K562 (cell line): ENCODE measurements around the gene TRDMT1. TPM values are rescaled to one million over a fixed set of nuclear protein-coding genes. Genes with fewer than 3 reads are reported as not detected.
A peak's percentile ranks its signal among the peaks of the same experiment; 100 is the strongest.

Experiments
- ATAC-seq: fragments of 200-7000 bp; cut with Tn5 transposase; 3 replicates; pipeline ENCODE4 v1.9.1; 2020; ENCODE audit warnings: moderate library complexity
- BruUV-seq: library from RNA; stranded (reverse); fragments of 400-500 nt; replicated peaks from 2 replicates; lab custom pipeline; 2021; lab: Mats Ljungman, UMichigan
- CTCF ChIA-PET: fragments of 300-600 bp; formaldehyde crosslinking; extraction: SDS; loops from one replicate; lab custom pipeline; 2021; ENCODE audit warnings: low intra/inter-chr PET ratio; lab: Yijun Ruan, JAX
- POLR2A ChIA-PET: fragments of 300-600, 350-650 bp; sonication (Branson Sonifier 250); formaldehyde crosslinking; extraction: SDS; loops from one replicate; lab custom pipeline; 2021; ENCODE audit warnings: antibody characterized with exemption, inconsistent platforms; lab: Yijun Ruan, JAX
- DNase-seq, 4 experiments: peaks; one replicate each; pipeline versions ENCODE4 v3.0.0 to v3.0.0-alpha.2; 2011 to 2018; ENCODE audit warnings: low spot score in 3 of 4, mixed read lengths in 3 of 4; ENCODE audit errors: extremely low read depth in 1 of 4
- FAIRE-seq: peaks from 2 replicates; lab custom pipeline; 2011; peaks lifted over from hg19 to GRCh38; lab: Jason Lieb, UNC
- H2AFZ ChIP-seq: 2 replicates; pipeline ENCODE4 v1.6.0; 2011; ENCODE audit warnings: low read depth, low read length, control low read depth, inconsistent platforms
- H3K27ac ChIP-seq: fragments of 200-600 bp; 3 replicates; pipeline ENCODE4 v1.8.0; 2011; ENCODE audit warnings: low read depth, mild to moderate bottlenecking, control low read depth, inconsistent platforms, low read length, moderate library complexity, mixed read lengths; ENCODE audit errors: extremely low read depth
- H3K27me3 ChIP-seq, 2 experiments: fragments of 300-600 bp in 1 of 2; 2 replicates in 1 of 2; 3 replicates in 1 of 2; pipeline versions ENCODE4 v1.6.0 to v1.8.0; 2011; ENCODE audit warnings: inconsistent platforms in 2 of 2, low read length in 2 of 2, mild to moderate bottlenecking in 1 of 2, mixed read lengths in 1 of 2, moderate library complexity in 1 of 2; ENCODE audit not compliant: control insufficient read depth in 2 of 2, insufficient read depth in 2 of 2
- H3K36me3 ChIP-seq: fragments of 300-600 bp; 3 replicates; pipeline ENCODE4 v1.8.0; 2011; ENCODE audit warnings: mild to moderate bottlenecking, low read length, inconsistent platforms; ENCODE audit not compliant: control insufficient read depth, insufficient read depth
- H3K4me1 ChIP-seq, 2 experiments: fragments of 200-600 bp in 1 of 2; replicated peaks in 1 of 2; 2 replicates in 1 of 2; 3 replicates in 1 of 2; pipeline versions ENCODE4 v1.5.1 to v1.8.0; 2011; ENCODE audit warnings: inconsistent platforms in 2 of 2, low read length in 2 of 2, mild to moderate bottlenecking in 1 of 2, mixed read lengths in 1 of 2, moderate library complexity in 1 of 2; ENCODE audit not compliant: control insufficient read depth in 2 of 2, insufficient read depth in 2 of 2
- H3K4me2 ChIP-seq: 2 replicates; pipeline ENCODE4 v1.6.1; 2011; ENCODE audit warnings: low read length, control low read depth, inconsistent platforms, mixed read lengths; ENCODE audit not compliant: insufficient read depth
- H3K4me3 ChIP-seq: fragments of 200-600 bp; sonication (generic), shearing (Covaris generic); 2 replicates; pipeline ENCODE4 v1.5.1; 2016; ENCODE audit warnings: control low read depth, inconsistent platforms
- H3K79me2 ChIP-seq: fragments of 200-600 bp; 3 replicates; pipeline ENCODE4 v1.8.0; 2011; ENCODE audit warnings: low read length, inconsistent platforms; ENCODE audit not compliant: control insufficient read depth, insufficient read depth
- H3K9ac ChIP-seq, 2 experiments: 2 replicates each; pipeline versions ENCODE4 v1.6.0 to v1.6.1; 2011; ENCODE audit warnings: low read depth in 2 of 2, low read length in 2 of 2, control low read depth in 1 of 2, inconsistent platforms in 1 of 2, mild to moderate bottlenecking in 1 of 2, mixed read lengths in 1 of 2; ENCODE audit not compliant: insufficient read depth in 1 of 2
- H3K9me1 ChIP-seq: one replicate; pipeline ENCODE4 v1.6.0; 2011; ENCODE audit warnings: inconsistent platforms, mild to moderate bottlenecking, low read length, moderate library complexity; ENCODE audit not compliant: control insufficient read depth, insufficient read depth
- H3K9me3 ChIP-seq: replicated peaks from 2 replicates; pipeline ENCODE4 v1.5.1; 2011; ENCODE audit warnings: low read depth, low read length, inconsistent platforms; ENCODE audit not compliant: control insufficient read depth, insufficient read depth
- H4K20me1 ChIP-seq: replicated peaks from 2 replicates; pipeline ENCODE4 v1.6.1; 2011; ENCODE audit warnings: low read length, inconsistent platforms, mixed read lengths; ENCODE audit not compliant: control insufficient read depth, insufficient read depth
- ARID1B ChIP-seq: fragments of 450-650 bp; IDR thresholded peaks from 2 replicates; pipeline ENCODE4 v1.6.1; 2016; ENCODE audit warnings: antibody characterized with exemption, mild to moderate bottlenecking, inconsistent platforms
- CBFA2T2 ChIP-seq: fragments of 450-650 bp; conservative IDR thresholded peaks from 2 replicates; pipeline ENCODE4 v1.6.1; 2017; ENCODE audit warnings: mild to moderate bottlenecking
- CBFA2T3 ChIP-seq: fragments of 450-650 bp; IDR thresholded peaks from 2 replicates; pipeline ENCODE4 v1.6.1; 2017
- CBX5 ChIP-seq: IDR thresholded peaks from 2 replicates; pipeline ENCODE4 v1.6.1; 2014; ENCODE audit warnings: low read depth, borderline replicate concordance
- CC2D1A ChIP-seq: fragments of 450-650 bp; IDR thresholded peaks from 2 replicates; pipeline ENCODE4 v1.6.1; 2017; ENCODE audit warnings: mild to moderate bottlenecking
- EP300 ChIP-seq: IDR thresholded peaks from 2 replicates; pipeline ENCODE4 v1.6.1; 2012; ENCODE audit warnings: low read length, improper control_type of control experiment
- KDM1A ChIP-seq, 2 experiments: fragments of 450-650 bp; IDR thresholded peaks; 2 replicates each; pipeline ENCODE4 v1.6.1; 2016; ENCODE audit warnings: mild to moderate bottlenecking in 2 of 2
- NCOR1 ChIP-seq: fragments of 450-650 bp; IDR thresholded peaks from 2 replicates; pipeline ENCODE4 v1.6.1; 2016; ENCODE audit warnings: mild to moderate bottlenecking, moderate library complexity
- NFIC ChIP-seq: fragments of 450-650 bp; IDR thresholded peaks from 2 replicates; pipeline ENCODE4 v1.6.1; 2017; ENCODE audit warnings: mild to moderate bottlenecking, inconsistent platforms
- NR2F6 ChIP-seq: fragments of 450-650 bp; formaldehyde crosslinking; IDR thresholded peaks from 2 replicates; pipeline ENCODE4 v1.4.0; 2020; ENCODE audit warnings: mild to moderate bottlenecking
- PKNOX1 ChIP-seq: fragments of 450-650 bp; IDR thresholded peaks from 2 replicates; pipeline ENCODE4 v1.6.1; 2016
- RAD51 ChIP-seq: fragments of 450-650 bp; IDR thresholded peaks from 2 replicates; pipeline ENCODE4 v1.7.1; 2016; ENCODE audit warnings: low read depth, mild to moderate bottlenecking, borderline replicate concordance
- SAFB2 ChIP-seq: fragments of 200-400 bp; formaldehyde crosslinking; IDR thresholded peaks from 2 replicates; pipeline ENCODE4 v1.6.1; 2018; ENCODE audit warnings: borderline replicate concordance, low read length, low read depth, moderate library complexity; ENCODE audit not compliant: severe bottlenecking
- STAT5A ChIP-seq: IDR thresholded peaks from 2 replicates; pipeline ENCODE4 v1.6.1; 2012; ENCODE audit warnings: low read length, inconsistent platforms, borderline replicate concordance
- STAT6 ChIP-seq: sonication (generic); formaldehyde crosslinking; IDR thresholded peaks from 2 replicates; pipeline ENCODE4 v1.8.1; 2023; ENCODE audit warnings: mild to moderate bottlenecking, missing genetic modification reagents
- TCF3 ChIP-seq: sonication (generic); formaldehyde crosslinking; IDR thresholded peaks from 2 replicates; pipeline ENCODE4 v1.4.0; 2020; ENCODE audit warnings: mild to moderate bottlenecking, missing genetic modification reagents
- TEAD4 ChIP-seq, 2 experiments: sonication (generic) in 1 of 2; formaldehyde crosslinking in 1 of 2; IDR thresholded peaks; 2 replicates each; pipeline versions ENCODE4 v1.6.1 to v1.8.0; 2012 to 2022; ENCODE audit warnings: borderline replicate concordance in 1 of 2, inconsistent platforms in 1 of 2, low read length in 1 of 2, mild to moderate bottlenecking in 1 of 2, missing genetic modification reagents in 1 of 2
- U2AF2 ChIP-seq: fragments of 200-400 bp; formaldehyde crosslinking; optimal IDR thresholded peaks from 2 replicates; pipeline ENCODE3; 2017; ENCODE audit warnings: low read depth, mild to moderate bottlenecking, low read length
- ZEB2 ChIP-seq: fragments of 450-650 bp; IDR thresholded peaks from 2 replicates; pipeline ENCODE4 v1.6.1; 2016
- ZFP91 ChIP-seq: sonication (generic); formaldehyde crosslinking; IDR thresholded peaks from 2 replicates; pipeline ENCODE4 v1.8.0; 2022; ENCODE audit warnings: mild to moderate bottlenecking, missing genetic modification reagents
- ZNF134 ChIP-seq: fragments of 250-450 bp; sonication (Bioruptor Pico); conservative IDR thresholded peaks from 2 replicates; pipeline ENCODE4 v1.4.0; 2020
- WGBS: fragments of 100-300 bp; shearing (Covaris generic); methylation state at CpG from one replicate; pipeline ENCODE4 v1.1.6; 2016; ENCODE audit warnings: low coverage, mixed read lengths; ENCODE audit not compliant: insufficient coverage; ENCODE audit errors: missing lambda C conversion rate; 5-methylcytosine and 5-hydroxymethylcytosine counted together
- in situ Hi-C: fragments of 300-500 bp; cut with MboI; formaldehyde crosslinking; loops from 4 replicates; pipeline ENCODE4 v1.15.0; 2018; ENCODE audit warnings: inconsistent platforms, mixed read lengths
- intact Hi-C: fragments of 100-400 bp; cut with micrococcal nuclease; formaldehyde crosslinking; loops from 2 replicates; pipeline ENCODE4 v1.14.2; 2022
- polyA plus RNA-seq, 8 experiments: library from polyadenylated mRNA; depleted of rRNA in 4 of 8; stranded (reverse) in 5 of 8; unstranded in 3 of 8; fragments of >200 nt; fragmentation: Nextera tagmentation in 2 of 8; fragmentation: Illumina TruSeq in 1 of 8; extraction: Ambion mirVana in 2 of 8; extraction: Trizol in 1 of 8; gene quantifications; 2 replicates each; pipeline versions ENCODE4 v1.2.1 to v1.2.3, GENCODE V29; 2011 to 2014; ENCODE audit warnings: inconsistent platforms in 1 of 8, missing spikeins in 1 of 8
- total RNA-seq, 7 experiments: library from RNA; depleted of rRNA in 6 of 7; stranded (reverse); fragments of >200 nt in 6 of 7; fragmentation: Illumina TruSeq in 2 of 7; extraction: Trizol in 2 of 7; gene quantifications; 2 replicates each; pipeline versions ENCODE4 v1.2.1 to v1.2.3, GENCODE V29; 2011 to 2021; ENCODE audit warnings: low replicate concordance in 1 of 7

Gene TRDMT1
- total and polyA plus RNA-seq, 9 of the 15 experiments (the other 6 are each of a cell fraction or from before 2014, with no cell fraction given): 5.4 to 12.6 (median 9.3) TPM

GRCh38 chr10:17202506-17202905, 1.0 kb upstream of the TRDMT1 start:
- BruUV-seq: no TSS peak
- no peak for FAIRE-seq
- no peak for ATAC-seq
- TF ChIP-seq ARID1B: peak; percentile 60
- peak; percentile 63 for TF ChIP-seq TEAD4 (IDR thresholded peaks at IDR 0.05; ENCODE audit: low read length)
- TF ChIP-seq TEAD4 (CRISPR knock-in tag; IDR thresholded peaks at IDR 0.05; ENCODE audit: borderline replicate concordance): no peak
- TF ChIP-seq RAD51: no peak
- TF ChIP-seq CBFA2T2: peak; percentile 77
- peak; percentile 31; the same call in 1 of the 2 replicates for TF ChIP-seq EP300
- peak; percentile 46; the same call in 1 of the 2 replicates for TF ChIP-seq PKNOX1
- TF ChIP-seq TCF3 (CRISPR knock-in tag): peak; percentile 29; the same call in 1 of the 2 replicates
- peak; percentile 61; the same call in 1 of the 2 replicates for TF ChIP-seq ZEB2
- TF ChIP-seq CBX5: no peak
- no peak for TF ChIP-seq STAT6 (CRISPR knock-in tag)
- no peak for TF ChIP-seq SAFB2
- TF ChIP-seq KDM1A (IDR thresholded peaks at IDR 0.05): peak; percentile 66 to 74; a peak in 3 of 4 replicates
- TF ChIP-seq NR2F6 (CRISPR knock-in tag): no peak
- 0 out of 2 replicates have a peak, but pooled peaks have one; percentile 13 for TF ChIP-seq STAT5A
- TF ChIP-seq ZNF134 (CRISPR knock-in tag): no peak
- peak; percentile 50 for TF ChIP-seq NCOR1
- TF ChIP-seq ZFP91 (CRISPR knock-in tag): no peak
- peak; percentile 87 for TF ChIP-seq CBFA2T3
- peak; percentile 19; the same call in 1 of the 2 replicates for TF ChIP-seq CC2D1A
- no peak for TF ChIP-seq U2AF2
- TF ChIP-seq NFIC: 0 out of 2 replicates have a peak, but pooled peaks have one; percentile 24

More at GRCh38 chr10:17202506-17202905, 1.0 kb upstream of the TRDMT1 start:
- peak in 1 of 4 experiments; percentile 44 for DNase-seq
- H4K20me1 ChIP-seq: no peaks in the 10 kb centered on the region
- H3K4me1 ChIP-seq: peaks cover 14 to 42% of the 10 kb centered on the region in 2 experiments
- no peaks in the 10 kb centered on the region for H3K9me1 ChIP-seq
- H3K36me3 ChIP-seq: no peaks in the 10 kb centered on the region
- H3K9ac ChIP-seq: no peak overlapping the region
- POLR2A ChIA-PET: no interaction called here
- intact Hi-C loops (loop anchor here (5.0 kb wide), 1 partner anchor 55 kb away; no protein-coding TSS in a partner anchor), in situ Hi-C loops (no loop called here)
- WGBS: 19% methylated on average over 2 of the region's 2 CpGs
- H3K4me3 ChIP-seq: no peak overlapping the region
- H3K79me2 ChIP-seq: peaks cover 28% of the 10 kb centered on the region; the same call in 2 of the 3 replicates
- H3K27me3 ChIP-seq: no peaks in the 10 kb centered on the region
- peak overlapping the region; percentile 89; the same call in 2 of the 3 replicates for H3K27ac ChIP-seq
- H3K4me2 ChIP-seq: no peak overlapping the region
- H2AFZ ChIP-seq: peak overlapping the region; percentile 90
- CTCF ChIA-PET: no interaction called here
- no peaks in the 10 kb centered on the region for H3K9me3 ChIP-seq
